GM18519 (cell line): ENCODE results near the gene NUDT1.

ENCODE experiments used
- ATAC-seq: cut with Tn5 transposase; IDR thresholded peaks from one replicate; pipeline ENCODE4 v1.9.1; 2021; ENCODE audit warnings: mild to moderate bottlenecking, moderate library complexity; ENCODE audit not compliant: unreplicated experiment, low FRiP score

NUDT1 gene

DNA sequence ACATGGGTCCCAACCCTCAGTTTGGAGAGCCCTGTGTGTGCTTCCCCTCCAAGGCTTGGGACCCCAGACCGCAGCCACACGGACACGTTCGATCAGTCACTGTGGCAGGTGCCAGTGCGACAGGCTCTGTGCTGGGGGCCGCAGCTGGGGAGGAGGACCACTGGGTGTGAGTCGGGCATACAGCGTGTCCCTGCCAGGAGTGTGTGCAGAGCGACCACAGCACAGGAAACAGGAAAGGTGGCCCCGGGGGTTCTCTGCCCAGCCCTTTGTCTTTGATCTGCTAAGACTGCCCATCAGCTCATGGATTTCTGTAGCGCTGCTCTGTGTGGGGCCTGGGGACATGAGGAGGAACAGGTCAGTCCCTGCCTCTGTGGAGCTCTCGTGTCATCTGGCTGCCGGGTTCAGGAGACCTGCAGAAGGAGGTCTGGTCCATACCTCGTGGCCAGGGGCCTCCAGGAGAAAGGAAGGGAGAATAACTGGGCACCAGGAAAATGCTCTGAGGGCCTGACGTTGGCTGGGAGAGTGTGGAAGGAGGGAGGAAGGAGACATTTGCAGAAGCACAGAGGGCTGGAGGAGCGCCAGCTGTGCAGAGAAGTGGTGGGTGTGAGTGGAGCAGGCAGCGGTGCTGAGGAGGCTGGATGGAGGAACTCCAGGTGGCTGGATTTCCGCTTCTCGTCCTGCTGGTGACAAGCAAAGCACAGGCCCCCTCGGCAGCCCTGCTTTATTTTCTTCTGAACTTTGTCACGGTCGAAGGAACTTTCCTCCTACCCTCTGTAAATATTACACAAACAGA lies 4.1 kb downstream of the NUDT1 start:
- no peak for ATAC-seq

DNA sequence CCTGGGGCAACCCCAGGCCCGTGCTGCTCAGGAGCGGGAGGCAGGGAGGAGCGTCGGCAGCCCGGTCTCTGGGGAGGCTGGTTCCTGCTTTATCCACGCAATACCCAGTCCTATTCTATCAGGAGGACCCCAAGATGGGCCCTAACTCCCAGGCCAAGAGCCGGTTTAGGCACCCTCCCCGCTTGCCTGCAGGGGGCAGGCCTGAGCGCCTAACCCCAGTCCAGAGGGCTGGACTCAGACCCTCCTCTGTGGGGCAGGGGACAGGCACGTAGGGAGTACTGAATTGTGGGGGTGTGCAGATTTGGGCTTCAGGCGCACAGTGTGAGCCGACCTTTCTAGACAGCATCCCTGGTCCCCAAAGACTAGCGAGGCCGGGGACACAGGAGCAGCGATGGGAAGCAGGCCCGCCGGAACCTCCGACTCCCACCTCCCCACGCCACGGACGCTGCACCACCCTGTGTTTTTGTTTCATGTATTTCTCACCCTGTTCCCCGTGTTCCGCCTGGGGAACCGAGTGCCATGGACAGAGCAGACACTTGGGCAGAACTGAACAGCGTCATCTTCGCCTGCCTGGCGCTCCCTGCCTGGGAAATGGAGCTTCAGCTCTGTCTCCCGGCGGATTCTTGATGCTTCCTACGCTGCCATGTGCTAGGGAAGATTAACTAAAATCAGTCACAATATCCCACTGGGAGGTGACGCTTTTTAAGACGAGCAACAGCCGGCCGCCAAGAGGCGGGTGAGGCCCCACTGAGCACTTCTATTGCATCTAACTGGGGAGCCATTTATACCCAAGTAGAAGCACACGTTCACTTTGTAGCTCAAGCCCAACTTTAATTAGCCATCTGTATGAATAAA lies 5.3 kb downstream of the NUDT1 start:
- ATAC-seq: no peak

DNA sequence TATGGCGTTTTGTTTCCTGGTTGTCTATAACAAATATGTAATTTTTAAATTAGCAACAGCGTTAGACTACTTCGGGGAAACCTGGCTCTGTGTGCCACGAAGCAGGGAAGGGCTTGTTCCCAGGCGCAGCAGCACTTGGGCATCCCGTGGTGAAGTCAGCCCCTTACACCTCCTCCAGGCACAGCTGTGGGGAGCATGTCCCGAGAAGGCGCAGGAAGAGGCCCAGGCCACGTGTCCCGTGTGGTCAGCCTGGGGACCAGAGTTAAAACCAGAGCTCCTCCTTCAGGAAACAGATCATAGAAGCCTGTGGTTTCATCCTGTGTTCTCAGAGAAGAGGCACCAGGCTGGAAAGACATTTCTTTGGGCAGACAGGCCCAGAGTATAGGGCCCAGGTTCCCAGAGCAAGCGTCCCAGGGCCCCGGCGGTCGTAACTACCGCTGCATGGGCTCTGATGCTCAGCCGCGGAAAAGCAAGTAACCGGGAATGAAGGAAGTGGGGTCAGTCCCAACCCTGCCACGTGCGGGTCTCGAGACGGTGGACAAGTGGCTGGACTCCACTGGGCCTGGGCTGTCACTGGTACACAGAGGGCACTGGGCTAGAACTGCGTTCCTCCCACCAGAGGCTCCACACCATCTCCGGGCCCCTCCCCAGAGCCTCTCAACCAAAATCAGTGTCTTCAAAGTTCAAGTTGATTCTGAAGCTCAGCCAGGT lies 7.1 kb downstream of the NUDT1 start:
- no peak for ATAC-seq

DNA sequence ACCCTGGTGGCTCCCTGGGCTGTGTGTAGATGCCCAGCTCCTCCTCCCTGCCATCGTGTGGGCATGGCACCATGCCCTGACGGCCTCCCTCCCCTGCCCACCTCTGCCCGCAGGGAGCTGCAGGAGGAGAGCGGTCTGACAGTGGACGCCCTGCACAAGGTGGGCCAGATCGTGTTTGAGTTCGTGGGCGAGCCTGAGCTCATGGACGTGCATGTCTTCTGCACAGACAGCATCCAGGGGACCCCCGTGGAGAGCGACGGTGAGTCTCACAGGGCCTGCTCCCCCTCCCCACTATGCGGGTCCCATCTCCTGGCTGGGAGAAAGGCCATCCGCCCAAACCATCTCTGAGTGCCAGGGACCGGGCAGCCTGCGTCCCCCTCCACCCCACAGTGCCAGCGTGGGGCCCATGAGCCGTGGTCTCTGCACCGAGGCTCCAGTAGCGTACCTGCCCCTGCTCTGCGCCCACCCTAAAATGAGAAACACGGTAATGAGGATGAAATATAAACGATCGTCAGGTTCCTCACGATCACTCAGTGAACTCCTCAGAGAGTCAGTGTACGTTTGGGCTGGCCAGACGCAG lies 7.8 kb downstream of the NUDT1 start:
- ATAC-seq: no peak

DNA sequence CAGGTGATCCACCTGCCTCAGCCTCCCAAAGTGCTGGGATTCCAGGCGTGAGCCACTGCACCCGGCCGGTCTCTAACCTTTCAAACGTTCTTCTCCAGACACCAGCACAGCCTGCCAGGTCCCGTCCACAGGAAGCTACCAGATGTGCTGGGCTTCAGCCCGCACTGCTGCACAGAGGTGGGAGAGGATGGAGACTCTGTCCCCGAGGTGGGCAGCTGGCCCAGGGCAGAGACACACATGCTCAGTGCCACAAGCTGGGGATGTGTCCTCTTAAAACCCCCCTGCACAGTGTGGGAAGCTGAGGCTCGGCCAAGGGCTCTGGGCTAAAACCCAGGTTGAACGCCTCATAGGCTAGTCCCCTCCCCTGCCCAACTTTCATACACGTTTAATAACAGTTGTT lies 9.4 kb downstream of the NUDT1 start:
- no peak for ATAC-seq

DNA sequence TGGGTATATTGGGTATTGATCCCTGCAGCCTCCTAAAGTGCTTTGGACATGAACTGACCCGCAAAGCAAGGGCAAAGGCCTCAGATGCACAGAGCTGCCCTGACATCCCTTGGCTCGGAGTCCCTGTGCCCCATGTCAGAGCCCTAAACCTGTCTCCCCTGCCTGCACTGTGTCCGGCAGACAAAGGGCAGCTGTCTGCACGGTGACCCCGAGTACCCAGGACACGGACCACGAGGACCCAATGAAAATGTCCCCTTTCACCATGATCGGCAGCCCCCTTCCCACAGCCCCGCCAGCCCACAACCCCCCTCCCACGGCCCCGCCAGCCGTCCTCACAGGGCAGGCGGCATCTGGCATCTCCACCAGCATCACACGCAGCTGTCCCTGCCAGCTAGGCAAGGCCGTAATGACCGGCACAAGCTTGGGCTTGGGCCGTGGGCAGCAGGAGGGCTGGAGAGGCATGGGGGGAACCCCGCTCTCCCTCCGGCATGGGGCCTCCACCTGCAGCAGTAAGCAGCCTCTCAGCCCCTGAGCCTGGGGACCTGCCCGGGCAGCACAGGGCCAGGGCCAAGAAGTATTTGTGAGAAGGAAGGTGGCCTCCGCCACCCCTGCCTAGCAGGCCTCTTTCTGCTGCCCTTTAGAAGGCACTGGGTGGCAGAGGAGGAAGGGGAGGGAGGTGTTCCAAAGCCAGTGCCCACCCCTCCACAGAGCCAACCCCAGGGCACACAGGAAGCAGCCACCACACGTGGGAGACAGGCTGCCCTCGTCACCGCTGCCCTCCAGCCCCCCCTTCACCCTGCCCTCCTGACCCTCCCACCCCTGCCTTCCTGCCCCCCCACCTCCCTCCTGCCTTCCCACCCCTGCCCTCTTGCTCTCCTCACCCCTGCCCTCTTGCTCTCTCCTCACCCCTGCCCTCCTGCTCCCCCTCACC lies 10.1 kb downstream of the NUDT1 start:
- no peak for ATAC-seq

DNA sequence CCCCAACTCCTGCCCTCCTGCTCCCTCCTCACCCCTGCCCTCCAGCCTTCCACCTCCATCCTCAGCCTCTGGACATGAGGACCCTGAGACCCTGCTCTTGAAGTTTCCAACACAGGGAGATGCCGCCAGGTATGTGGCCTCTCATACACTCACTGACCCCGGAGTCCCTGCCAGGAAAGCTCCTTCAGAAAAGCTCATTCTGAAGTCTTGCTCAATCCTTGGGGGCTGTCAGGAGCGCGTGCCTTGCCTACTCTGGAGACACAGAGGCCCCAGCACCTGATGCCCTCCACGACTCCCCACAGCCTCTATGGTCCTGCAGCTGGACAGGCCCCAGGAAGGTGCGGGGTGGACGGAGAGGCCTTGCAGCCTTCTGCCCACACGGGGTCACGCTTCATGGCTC lies 11.0 kb downstream of the NUDT1 start:
- ATAC-seq: no peak

DNA sequence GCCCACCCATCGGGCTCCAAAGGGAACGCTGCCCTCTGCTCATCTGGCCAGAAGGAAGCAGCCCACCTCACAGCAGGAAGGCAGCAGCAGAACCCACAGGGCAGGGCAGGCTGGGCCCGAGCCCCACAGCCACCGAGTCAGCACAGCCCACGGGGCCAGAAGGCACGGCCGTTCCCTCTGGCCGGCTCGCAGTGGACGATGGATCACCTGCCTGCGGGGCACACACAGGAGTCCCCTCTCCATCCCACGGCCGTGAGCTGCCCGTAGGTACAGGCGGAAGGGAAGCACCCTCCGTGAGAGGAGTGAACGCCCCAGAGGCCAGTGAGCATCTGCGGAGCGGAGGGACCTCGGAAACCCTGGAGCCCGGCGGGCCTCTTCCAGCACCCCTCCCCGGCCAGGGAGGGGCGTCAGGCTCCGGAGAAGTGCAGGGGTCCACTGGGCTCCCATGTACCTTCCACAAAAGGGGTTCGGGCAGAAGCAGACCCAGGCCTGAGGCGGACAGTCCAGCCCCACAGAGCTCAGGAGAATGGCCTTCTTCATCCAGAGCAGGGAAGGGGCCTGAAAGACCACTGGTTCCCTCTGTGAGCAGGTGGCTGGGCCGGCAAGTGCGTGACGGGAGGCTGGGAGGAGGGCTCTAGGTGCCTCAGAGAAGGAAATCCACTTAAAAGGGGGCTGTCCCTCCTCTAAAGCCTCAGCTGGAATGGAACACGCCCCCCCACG lies 11.7 kb downstream of the NUDT1 start:
- ATAC-seq: no peak

DNA sequence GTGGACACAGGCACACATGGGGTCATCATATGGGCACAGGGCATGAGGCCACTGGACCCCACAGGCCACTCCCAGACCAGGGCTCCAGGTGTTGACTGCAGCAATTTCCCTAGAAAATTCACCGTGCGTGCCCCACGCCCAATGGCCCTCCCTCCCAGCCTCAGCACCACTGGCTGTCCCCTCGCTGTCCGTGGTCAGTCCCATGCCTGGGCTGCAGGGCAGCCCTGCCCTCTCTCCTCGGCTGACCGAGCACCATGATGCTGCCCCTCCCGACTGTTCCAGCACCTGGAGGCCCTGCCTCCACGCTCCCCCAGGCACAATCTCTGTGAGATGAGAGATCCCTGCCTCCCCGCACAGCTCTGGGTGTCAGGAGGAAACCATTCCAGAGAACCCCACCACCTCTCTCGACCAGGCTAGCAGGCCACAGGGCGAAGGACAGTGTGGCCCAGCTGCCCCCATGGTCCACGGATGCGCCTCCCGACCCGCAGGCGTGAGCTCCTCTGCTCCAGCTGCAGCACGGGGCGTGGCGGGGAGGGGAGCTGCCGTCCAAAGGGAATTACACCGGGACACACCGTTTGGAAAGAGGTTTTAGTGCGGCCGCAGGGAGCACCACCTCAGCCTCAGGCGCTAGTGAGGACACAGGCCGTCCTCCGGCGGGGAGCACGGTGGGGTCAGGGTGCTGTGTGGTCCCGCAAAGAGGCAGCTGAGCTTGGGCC lies 12.6 kb downstream of the NUDT1 start:
- no peak for ATAC-seq

DNA sequence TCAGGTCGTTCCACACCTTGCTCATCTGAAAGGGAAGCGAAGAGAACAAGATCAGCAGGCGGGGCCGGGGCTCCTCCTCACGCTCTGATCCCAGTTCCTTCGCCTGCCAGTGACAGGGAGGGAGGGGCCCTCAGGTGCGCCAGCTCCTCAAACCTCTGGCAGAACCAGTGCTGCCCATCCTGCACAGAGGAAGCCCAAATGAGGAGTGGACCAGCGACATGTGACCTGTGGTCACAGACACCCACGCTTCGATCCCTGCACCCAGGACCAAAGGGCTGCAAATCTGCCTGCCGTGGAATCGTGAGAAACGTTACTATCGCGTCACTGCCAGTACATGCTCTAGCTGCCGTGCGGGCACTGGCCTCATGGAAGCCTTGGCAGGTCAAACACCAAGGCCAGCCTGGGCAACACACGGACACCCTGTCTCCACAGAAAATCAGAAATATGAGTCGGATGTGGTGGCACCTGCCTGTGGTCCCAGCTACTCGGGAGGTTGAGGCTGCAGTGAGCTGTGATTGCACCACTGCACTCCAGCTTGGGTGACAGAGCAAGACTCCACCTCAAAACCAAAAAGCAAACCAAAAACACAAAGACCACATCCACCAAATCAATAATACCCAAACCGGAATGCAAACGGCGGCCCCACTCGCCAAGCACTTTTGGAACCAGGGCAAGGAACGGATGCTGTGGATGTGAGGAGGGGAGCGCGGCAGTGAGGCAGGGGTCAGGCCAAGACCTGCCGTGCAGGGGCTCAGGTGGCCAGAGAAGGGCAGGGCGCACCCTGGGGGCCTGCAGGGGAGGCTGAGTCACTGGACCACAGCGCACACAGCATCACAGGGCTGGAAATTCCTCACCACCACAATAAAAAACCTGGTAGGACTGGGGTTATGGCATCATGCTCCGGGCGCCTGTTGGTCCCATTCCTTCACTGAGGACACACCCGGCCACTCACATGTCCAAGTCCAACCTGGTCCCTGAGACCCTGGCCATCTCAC lies 13.4 kb downstream of the NUDT1 start:
- no peak for ATAC-seq

DNA sequence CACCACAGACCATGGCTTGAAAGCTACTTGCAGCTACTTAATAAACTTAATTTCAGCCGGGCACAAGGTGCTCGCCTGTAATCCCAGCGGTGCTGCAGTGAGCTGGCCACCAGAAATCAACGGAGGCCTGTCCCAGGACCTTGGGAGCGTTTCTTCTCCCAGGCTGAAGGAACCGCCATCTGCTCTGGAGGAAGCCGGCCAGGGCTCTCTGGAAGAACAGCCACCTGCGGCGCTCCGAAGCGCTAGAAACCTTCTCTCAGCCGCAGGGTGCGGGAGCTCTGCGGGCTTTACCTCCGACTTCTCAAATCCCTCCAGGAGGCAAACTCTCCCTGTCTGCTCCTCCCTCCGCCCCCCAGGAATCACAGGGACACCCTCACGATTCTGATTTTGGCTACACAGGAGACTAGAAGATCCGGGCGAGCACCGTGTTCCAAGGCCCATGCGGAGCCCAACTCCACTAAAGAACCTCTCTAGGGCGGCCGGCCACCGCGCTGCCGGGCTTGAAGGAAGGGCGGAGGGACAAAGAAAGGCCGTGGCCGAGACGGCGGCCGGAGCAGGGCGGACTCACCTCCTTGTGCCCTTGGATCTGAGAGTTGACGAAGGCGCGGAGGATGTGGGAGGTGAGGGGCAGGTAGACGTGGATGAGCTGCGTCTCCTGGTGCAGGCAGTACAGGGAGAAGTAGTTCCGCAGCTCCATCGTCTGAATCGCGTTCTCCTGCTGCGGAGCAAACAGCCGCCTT lies 14.4 kb downstream of the NUDT1 start:
- no peak for ATAC-seq

DNA sequence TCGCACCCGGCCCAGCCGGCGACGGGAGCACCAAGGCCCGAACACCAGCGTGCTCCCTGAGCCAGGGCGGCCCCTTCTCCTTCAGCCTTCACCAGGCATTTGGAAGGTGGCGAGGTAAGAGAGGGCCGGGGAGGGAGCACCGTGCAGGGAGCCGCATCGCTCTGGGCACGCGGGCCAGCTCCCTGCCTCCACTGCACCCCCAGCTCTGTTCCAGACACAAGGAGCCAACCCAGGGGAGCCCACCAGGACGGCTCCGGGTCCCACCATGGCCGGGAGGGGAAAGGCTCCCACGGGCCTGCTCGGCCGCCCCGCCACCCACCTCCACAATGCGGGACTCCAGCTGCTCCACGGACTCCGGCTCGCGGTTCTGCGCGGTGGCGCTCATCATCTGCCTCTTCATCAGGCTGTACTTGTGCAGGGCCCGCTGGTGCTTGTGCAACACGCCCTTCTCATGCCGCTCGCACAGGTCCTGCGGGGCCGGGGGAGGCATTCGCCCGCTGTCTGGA lies 15.1 kb downstream of the NUDT1 start:
- no peak for ATAC-seq

DNA sequence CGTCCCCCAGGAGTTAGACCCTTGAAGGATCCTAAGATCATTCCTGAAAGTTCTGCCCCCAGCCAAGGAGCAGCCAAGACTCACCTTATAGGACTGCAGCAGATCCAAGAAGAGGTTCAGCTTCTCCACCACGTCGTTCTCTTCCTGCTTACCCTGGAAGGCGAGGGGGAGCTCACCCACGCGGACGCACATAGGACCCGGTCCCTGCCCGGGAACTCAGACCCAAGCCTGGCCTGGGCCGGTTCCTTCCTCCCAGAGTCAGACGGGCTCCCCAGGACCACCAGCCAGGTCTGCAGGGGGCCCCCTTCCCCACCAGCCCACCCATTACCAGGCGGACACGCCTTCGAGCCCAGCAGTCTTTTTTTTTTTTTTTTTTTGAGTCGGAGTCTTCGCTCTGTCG lies 15.6 kb downstream of the NUDT1 start:
- ATAC-seq: no peak

DNA sequence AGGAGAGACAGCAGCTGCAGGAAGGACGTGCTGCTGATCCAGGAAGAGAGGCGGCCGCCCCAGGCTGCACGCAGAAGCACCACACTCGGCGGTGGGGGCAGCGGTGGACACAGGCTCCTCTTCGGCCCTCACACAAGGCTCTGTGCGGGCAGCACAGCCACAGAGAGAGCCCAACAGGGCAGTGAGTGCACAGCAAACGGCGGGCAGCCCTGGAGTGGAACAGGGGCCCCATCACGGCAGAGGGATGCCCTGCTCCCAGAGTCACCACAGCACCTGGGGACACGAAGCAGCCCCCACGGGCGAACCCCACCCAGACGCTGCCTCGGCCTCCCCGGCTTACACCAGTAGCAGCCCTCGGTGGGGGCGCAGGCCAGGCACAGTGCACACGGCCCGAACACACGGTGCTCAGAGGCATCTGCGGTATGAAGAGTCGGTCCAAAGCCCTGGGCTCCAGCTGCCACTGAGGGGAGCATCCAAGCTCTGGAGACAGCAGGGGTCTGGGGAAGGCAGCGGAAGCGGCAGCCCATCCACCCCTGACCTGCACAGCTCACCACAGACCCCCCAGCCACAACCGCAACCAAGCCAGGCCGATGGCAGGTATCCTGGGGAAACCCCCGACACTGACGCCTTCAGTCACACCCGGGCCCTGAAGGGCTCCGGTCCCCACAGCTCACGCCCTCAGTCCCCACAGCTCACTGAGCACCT lies 16.8 kb downstream of the NUDT1 start:
- ATAC-seq: no peak

DNA sequence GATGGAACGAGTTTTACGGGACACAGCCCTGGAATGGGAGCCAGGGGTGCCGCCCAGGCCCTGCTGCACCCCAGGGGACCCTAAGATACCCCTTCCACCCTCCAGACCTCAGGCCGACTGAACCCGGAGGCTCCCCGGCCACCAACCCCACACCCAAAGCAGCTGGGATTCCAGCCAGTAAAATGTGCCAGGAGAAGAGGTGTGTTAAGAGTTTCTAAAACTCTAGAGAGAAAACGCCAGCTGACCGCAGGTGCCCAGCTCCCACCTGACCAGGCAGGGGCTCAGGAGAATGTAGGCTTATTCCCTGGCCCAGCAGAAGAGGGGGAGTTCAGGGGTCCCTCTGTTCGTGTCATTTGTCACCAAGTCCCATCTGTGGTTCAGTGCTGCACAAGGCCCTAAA lies 17.5 kb downstream of the NUDT1 start:
- no peak for ATAC-seq

DNA sequence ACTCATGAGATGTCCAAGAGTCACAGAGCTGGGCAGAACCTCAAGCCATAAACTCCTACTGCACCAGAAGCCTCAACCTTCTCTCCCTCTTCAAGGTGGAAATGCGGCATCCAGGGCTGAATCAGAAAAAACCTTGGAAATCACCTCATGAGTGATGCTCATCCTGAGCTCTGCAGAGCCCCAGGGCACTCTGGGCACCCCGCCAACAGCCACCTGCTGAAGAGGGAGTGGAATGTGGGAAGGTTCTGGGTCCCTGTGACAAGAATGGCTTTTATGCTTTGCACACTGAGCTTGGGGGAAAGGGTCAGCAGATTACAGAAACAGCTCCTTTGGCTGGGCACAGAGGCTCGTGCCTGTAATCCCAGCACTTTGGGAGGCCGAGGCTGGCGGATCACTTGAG lies 18.8 kb downstream of the NUDT1 start:
- no peak for ATAC-seq
